Astrocyte of the spinal cord (primary cell): ENCODE results near the gene ZSCAN18.
A peak's percentile ranks its signal among the peaks of the same experiment; 100 is the strongest.
"Not testable (repeated sequence)": the region's sequence is repeated elsewhere in the genome, so short reads cannot be mapped to it uniquely, and the experiment has no call there.

Experiments
- DNase-seq: peaks from one replicate; pipeline ENCODE4 v3.0.0; 2011; ENCODE audit warnings: low read depth, low spot score
- H3K4me3 ChIP-seq: 2 replicates; pipeline ENCODE4 v1.5.1; 2011; ENCODE audit warnings: low read depth, mild to moderate bottlenecking, low read length, moderate library complexity
- in situ Hi-C: cut with HindIII; loops from 2 replicates; pipeline ENCODE4 v1.10.0; 2017; ENCODE audit warnings: low sequenced_read_pairs
- TF ChIP-seq, protein P1 (sequence below): IDR thresholded peaks from 2 replicates; pipeline ENCODE4 v1.5.1; 2012; ENCODE audit warnings: low read depth, mild to moderate bottlenecking, low read length, inconsistent platforms

ZSCAN18 gene, protein sequence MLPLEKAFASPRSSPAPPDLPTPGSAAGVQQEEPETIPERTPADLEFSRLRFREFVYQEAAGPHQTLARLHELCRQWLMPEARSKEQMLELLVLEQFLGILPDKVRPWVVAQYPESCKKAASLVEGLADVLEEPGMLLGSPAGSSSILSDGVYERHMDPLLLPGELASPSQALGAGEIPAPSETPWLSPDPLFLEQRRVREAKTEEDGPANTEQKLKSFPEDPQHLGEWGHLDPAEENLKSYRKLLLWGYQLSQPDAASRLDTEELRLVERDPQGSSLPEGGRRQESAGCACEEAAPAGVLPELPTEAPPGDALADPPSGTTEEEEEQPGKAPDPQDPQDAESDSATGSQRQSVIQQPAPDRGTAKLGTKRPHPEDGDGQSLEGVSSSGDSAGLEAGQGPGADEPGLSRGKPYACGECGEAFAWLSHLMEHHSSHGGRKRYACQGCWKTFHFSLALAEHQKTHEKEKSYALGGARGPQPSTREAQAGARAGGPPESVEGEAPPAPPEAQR

DNA sequence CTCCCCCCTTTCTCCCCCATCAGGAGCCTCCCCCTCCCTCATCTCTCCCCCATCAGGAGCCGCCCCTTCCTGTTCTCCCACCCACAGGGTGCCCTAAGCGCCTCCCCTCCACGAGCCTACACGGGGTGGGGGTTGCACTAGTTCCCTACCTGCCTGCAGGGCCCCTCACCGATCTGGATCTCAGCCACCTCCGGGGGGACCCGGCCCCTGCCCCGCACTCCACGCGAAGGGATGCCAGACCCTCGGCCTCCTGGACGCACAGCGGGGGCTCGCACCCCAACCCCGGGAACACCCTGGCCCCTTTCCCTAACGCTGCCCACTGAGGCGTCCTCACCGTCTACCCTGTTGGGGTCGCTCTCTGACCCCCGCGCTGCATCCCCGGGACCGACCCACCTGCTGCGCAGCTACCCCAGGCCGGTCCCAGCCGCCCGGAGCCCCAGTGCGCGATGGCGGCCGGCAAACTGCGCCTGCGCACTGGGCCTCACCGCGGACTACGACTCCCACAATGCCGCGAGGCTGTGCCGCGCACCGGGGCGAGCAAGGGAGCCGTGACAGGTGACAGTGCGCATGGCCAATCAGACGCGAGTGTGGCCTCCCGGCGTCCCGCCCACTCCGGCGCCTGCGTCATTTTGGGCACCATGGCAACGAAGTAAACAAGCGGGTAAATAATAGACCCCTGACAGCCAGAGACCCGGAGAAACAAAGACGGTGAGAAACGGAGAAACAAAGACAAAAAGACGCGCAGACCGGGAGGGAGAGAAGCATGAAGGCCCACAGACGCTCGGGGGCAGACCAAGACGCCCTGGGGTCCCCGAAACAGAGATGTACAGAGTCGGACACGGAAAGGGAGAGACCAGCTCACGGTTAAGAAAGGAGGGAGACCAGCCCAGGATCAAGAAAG lies at the start of gene ZSCAN18:
TSS of gene ZSCAN18 (minus strand) at position 451 of the 901 bp plus-strand sequence. CDS start 7,964 bp downstream, outside the sequence.
- TF ChIP-seq, protein P1, sequence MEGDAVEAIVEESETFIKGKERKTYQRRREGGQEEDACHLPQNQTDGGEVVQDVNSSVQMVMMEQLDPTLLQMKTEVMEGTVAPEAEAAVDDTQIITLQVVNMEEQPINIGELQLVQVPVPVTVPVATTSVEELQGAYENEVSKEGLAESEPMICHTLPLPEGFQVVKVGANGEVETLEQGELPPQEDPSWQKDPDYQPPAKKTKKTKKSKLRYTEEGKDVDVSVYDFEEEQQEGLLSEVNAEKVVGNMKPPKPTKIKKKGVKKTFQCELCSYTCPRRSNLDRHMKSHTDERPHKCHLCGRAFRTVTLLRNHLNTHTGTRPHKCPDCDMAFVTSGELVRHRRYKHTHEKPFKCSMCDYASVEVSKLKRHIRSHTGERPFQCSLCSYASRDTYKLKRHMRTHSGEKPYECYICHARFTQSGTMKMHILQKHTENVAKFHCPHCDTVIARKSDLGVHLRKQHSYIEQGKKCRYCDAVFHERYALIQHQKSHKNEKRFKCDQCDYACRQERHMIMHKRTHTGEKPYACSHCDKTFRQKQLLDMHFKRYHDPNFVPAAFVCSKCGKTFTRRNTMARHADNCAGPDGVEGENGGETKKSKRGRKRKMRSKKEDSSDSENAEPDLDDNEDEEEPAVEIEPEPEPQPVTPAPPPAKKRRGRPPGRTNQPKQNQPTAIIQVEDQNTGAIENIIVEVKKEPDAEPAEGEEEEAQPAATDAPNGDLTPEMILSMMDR, result no peak
- peak; percentile 96 for DNase-seq
- peak within 1 kb of the TSS; percentile 89 for H3K4me3 ChIP-seq
- in situ Hi-C loops, result no loop called here

DNA sequence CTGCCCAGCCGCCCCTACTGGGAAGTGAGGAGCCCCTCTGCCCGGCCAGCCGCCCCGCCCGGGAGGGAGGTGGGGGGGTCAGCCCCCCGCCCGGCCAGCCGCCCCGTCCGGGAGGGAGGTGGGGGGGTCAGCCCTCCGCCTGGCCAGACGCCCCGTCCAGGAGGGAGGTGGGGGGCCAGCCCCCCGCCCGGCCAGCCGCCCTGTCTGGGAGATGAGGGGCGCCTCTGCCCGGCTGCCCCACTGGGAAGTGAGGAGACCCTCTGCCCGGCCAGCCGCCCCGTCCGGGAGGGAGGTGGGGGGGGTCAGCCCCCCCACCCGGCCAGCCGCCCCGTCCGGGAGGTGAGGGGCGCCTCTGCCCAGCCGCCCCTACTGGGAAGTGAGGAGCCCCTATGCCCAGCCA lies 49.4 kb upstream of the ZSCAN18 start:
- H3K4me3 ChIP-seq, in situ Hi-C loops, DNase-seq: not testable (repeated sequence)

DNA sequence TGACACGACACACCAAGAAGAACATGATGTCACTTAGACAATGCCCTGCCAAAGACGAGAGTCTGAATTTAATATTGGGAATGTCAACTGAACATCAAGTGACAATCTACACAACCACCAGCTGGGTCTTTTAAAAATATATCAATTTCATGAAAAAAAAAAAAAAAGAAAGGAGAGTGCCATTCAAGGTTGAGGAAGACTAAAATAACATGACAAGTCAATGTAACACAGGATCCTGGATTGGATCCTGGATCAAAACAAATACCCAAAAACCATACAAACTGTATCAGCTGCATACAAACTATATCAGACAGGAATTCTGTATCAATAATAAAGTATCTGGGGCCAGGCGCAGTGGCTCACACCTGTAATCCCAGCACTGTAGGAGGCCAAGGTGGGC lies 47.8 kb upstream of the ZSCAN18 start:
- in situ Hi-C loops, result no loop called here
- no peak for DNase-seq
- H3K4me3 ChIP-seq, result no peak overlapping the region
- TF ChIP-seq, protein P1, result no peak

DNA sequence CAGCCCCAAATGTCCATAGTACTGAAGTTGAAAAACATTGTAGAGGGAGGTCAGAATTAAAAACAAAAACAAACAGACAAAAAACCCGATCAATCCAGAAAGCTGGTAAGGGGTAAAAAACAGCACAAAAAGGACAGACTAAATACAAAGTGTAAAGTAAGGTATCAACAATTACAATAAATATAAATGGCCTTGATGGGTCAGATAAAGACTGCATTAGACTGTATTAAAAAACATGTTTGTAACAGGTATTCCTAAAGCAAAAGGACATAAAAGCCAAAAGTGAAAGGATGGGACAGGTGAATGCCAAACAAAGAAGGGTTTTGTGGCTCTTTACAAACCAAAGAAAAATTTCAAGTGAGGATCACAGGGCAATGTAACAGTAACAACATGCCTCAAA lies 36.2 kb upstream of the ZSCAN18 start:
- no peak overlapping the region for H3K4me3 ChIP-seq
- no peak for DNase-seq
- TF ChIP-seq, protein P1, result no peak
- in situ Hi-C loops, result no loop called here

DNA sequence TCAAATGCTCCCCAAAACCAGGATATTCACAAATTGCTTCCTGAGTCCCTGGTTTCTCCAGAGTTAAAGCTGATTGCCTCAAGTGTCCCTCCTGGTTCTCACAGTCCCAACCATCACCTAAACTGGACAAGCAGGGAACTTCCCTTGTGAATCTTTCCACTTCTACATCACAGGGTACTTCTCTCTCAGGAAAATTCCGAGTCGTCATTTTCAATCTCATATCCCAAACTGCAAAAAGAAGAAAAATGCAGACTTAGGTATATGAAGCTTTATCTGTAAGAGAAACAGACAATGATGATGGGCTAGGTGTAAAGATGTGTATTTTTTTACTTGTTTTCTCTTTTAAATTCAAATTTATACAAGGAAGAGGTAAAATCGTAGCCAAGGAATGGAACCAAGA lies 31.3 kb upstream of the ZSCAN18 start:
- no peak for DNase-seq
- no peak overlapping the region for H3K4me3 ChIP-seq
- TF ChIP-seq, protein P1, result no peak
- in situ Hi-C loops, result no loop called here

DNA sequence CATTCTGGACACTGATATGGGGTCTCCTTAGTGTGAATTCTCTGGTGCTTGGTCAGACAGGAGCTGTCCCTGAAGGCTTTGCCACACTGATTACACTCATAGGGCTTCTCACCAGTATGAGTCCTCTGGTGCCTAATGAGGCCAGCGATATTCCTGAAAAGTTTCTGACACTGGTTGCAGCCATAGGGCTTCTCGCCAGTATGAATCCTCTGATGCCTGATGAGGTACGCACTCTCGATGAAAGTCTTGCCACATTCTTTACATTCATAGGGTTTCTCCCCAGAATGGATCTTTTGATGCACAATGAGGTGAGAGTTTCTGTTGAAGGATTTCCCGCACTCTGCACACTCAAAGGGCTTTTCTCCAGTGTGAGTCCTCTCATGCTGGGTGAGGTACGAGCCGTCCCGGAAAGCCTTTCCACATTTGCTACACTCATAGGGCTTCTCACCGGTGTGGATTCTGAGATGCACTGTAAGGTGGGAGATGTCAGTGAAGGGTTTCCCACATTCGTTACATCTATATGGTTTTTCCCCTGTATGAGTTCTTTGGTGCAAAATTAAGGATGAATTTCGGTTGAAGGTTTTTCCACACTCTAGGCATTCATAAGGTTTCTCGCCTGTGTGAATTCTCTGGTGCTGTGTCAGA lies 30.1 kb upstream of the ZSCAN18 start:
- TF ChIP-seq, protein P1, result no peak
- no peak overlapping the region for H3K4me3 ChIP-seq
- in situ Hi-C loops, result no loop called here
- DNase-seq, result no peak
